ENCODE results near the gene NKPD1.
"Not testable (repeated sequence)": the region's sequence is repeated elsewhere in the genome, so short reads cannot be mapped to it uniquely, and the experiment has no call there.

The NKPD1 gene

DNA sequence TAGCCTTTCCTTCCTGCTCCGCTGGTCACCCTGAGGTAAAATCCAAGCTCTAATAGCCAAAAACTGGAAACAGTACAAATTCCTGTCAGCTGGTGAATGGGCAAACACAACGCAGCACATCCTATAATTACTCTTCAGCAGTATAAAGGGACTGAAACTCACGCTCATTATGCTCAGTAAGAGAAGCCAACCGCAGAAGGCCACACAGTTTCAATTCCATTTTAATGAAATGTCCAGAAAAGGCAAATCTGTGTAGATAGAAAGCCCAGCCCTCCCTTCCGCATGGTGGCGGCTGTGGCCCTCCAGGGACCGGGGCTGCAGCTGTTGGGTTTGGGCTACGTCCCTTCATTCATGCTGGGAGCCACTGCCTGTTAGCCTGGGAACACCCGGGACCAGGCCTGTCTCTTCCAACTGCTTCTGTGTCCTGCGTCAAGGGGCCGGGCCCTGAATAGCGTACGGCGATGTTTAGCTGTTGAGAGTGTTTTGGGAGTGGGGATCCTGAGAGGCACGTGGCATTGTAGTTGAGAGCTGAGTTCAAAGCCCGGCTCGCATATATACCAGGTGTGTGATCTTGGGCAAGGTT lies 23.5 kb downstream of the NKPD1 start:
- DNase-seq: no peak

DNA sequence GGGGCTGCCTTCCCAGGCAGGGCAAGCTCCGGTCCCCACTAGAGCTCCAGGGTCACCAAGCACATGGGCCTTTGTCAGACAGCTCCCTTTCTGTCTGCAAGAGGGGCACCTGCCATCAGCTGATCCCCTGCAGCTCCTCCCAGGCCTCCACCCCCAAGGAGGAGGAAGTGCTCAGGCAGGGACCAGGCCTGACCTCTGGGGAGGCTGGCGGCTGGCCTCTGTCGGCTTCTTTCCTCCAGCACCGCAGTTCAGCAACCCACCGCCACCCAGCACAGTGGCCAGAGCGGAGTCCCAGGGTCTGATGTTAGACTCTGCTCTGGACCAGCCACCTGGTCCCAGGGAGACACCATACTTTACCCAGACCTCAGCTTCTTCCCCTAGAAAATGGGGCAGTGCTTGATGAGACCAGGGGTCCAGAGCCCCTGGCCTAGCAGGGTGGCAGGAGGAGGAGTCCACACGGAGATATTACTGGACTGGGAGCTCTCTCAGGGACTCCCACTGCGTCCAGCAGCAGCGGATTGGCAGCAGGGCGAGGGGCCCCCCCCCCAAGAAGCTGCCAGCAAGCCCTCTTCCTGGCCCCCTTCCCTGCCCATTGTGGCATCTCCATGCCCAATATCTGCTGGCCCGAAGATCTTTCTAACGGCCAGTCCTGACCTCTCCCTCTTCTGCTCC lies 24.1 kb downstream of the NKPD1 start:
- no peak for DNase-seq

DNA sequence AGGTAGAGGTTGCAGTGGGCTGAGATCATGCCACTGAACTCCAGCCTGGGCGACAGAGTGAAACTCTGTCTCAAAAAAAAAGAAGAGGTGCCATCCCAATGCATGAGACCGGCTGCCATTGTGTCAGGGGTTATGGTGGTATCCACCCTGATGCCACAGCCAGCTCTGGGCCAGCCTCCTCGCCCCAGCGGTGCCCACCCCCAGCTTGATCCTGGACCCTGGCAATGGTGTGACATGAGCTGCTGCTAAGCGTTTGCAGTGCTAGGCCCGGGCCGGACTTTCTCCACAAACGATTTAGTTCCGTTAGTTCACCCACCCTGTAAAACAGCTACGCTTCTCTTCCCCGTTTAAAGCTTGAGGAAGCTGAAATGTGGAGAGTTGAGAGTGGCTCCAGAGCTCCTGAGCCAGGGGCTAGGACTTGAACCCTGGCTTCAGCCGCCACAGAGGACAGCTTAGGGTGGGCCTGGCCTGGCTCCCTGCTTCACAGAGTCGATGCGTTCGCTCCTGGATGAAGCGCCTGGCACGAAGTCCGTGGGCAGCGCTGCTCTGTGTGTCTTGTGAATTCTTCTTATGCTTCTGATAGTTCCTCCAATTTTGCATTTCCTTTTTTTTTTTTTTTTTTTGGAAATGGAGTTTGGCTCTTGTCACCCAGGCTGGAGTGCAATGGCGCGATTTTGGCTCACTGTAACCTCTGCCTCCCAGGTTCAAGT lies 25.5 kb downstream of the NKPD1 start:
- DNase-seq: no peak

DNA sequence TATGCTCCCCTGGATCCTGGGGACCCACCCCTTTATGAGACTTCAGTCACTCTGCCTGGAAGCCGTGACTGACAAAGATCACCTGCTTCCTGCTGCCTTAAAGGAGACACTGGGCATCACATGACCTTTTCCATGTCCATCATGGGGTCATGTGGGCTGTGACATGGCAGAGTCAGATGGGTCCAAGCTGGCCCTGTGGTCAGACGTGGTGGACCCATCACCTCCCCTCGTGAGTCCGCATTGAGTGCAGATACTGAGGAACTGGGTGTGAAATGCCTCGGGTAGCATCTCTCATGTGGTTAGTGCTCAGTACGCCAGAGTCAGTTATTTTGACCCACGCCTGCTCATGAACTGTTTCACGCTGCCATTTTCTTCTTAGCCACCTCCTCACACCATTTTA lies 27.1 kb downstream of the NKPD1 start:
- no peak for DNase-seq

DNA sequence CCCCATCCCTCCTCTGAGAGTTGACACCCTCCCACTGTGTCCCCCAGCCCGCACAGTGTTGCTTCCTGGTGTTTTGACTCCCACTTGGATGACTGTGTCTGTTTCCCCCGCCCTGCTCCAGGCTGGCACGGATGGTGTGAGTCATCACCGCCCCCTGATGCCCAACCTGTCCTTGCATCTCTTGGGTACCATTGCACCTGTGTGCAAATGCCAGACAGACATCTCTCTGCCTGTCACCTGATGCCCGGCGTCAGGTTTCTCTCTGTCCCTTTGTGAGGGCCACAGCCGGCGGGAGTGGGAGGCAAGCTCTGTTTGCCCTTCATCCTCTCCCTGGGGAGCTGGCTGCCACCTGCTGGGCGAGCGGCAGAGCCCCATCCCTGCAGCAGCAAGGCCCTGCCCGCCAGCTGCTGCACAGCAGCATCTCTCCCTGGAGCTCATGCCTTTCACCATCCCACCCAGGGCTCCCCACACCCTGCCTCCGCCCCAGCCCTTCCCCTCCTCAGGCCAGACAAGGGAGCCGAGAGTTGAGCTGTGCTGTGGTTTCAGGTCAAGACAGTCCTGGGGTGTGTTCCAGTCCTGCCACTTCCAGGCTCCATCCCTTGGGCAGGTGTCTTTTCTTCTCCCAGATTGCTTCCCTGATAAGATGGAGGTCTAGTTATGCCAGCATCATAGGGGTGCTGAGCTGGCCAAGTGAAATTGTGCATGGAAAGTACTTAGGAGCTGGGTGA lies 29.7 kb downstream of the NKPD1 start:
- no peak for DNase-seq

DNA sequence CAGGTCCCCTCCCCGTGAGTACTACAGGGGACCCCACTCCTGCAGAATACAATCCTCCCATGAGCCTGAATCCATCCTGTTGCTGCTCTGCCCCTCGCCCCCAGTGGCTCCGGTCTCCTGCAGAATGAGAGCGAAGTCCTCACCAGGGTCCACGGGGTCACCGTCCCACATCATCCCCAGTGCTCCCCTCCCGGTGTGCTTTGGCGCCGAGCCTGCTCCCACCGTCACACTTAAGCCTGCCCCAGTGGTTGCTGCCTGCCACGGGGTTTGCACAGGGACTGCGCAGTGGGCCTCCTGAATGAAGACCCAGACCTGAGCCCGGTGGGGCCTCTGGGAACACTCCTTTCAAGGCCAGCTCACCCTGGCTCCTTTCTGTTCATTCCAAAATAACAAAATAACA lies 30.5 kb downstream of the NKPD1 start:
- DNase-seq: no peak

DNA sequence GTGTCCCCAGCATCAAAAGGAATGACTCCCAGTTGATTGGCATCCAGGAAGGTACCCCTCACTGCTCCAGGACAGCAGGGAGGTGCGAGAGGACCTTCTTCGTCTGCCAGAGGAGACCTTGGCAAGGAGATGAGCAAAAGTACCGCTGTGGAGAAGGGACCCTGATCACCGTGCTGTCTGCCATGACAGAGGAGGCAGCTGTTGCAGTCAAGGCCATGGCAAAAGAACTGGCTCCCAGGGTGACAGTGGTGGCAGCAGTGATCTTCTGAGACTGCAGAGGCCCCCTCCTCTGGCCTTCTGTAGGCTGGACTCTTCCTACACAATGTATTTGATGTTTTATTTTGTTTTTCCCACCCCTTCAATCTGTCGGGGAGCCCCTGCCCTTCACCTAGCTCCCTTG lies 32.0 kb downstream of the NKPD1 start:
- DNase-seq: no peak

DNA sequence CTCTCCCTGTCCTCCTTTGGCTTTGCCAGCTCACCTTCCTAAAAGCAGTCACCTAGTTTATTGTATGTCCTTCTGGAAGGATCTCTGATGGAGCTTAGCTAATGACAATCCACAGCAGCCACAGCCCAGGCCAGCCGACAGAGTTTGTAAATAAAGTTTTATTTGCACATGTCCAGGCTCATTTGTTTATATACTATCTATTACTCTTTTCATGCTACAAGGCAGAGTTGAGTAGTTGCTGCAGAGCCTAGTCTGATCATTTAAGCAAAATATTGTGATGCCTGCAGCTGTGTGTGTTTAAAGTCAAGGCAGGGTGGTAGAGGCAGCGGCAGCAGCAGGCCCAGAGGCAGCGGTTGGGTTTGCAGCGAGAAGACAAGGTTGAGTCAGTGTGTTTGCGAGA lies 32.6 kb downstream of the NKPD1 start:
- DNase-seq: no peak

DNA sequence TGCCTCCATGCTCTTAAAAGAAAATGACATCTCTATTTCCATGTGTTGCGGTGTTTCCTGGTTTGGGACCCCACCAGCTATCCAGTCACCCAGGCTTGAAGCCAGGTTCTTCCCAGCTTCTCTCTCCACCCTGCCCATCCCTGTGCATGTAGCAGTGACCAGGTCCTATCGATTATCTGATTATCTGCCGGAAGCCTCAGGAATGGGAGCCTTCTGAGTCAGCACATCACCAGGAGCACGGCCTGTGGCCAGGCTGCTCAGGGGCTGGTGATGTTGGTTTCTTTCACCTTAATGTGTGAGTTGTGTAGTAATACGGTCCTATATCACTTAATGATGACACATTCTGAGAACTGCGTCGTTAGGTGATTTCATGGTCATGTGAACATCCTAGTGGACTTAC lies 34.1 kb downstream of the NKPD1 start:
- DNase-seq: no peak

DNA sequence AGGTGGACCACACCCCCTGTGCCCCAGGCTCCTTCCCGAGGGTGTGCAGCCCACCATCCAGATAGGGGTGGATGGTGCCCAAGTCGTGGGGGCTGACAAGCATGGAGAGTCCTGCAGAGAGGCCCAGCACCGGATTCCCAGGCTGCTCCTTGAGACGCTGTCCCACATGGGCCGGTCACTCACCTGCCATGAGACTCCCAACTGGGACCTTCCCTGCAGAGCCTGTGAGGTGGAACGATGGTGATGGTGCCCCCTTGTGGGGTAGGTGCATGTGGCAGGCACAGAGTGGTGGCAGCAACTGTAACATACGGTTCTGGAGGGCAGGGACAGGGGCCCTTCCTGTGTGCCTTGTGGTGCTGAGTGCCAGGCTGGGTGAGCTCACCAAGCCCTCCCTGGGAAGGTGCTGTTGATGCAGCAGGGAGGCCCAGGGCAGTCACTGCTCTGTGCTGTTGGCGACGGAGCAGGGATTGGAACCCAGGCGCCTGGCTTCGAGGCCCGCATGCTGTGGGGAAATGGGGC lies 34.7 kb downstream of the NKPD1 start:
- peak; percentile 80 to 83 for DNase-seq

DNA sequence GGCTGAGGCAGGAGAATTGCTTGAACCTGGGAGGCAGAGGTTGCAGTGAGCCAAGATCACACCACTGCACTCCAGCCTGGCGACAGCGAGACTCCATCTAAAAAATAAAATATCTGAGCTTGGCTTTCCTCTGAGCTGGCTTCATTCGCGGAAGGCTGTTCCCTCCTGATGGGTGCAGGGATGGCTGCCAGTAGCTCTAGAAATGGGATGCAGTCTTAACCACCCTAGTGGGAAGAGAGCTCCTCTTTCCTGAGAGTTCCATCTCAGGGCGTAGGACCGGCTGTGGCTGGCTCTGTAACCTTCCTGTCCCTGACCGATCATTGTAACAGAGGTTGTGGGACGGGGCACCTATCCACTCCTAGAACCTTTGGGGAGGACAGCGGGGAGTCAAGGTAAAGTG lies 35.4 kb downstream of the NKPD1 start:
- no peak for DNase-seq

DNA sequence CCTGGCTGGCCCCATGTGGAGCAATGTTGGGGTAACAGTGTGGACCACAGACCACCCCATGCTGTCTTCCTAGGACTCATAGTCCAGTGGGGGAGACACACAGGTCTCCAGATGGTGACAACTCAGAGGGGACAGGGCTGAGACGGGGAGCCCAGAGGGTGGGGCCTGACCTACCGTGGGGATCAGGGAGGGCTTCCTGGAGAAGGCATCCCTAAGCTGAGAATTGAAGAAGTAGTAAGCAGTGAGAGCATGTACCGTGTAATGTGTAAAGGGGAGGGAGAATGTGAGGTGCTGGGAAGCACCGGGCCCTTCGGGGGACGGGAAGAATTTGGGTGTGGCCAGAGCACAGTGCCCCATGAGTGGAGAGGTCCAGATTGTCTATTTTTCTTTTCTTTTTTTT lies 36.8 kb downstream of the NKPD1 start:
- no peak for DNase-seq

DNA sequence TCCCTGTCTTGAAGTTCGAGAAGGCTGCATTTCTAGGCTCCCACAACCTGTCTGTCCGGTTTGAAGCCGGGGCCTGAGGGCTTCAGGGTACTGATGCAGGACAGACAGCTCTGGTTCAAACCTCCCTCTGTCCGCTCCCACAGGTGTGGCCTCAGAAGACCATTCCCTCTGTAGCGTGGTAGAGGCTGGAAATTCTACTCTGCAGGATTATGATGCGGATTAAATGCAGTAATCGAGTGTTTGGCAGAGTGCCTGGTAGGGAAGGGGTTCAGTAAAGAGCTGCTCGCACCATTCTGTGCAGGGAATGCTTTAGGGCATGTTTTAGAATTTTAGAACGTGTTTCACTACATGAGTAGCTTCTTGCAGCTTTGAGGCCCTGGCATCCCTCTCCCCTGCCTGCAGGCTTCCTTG lies 37.3 kb downstream of the NKPD1 start:
- DNase-seq: no peak

DNA sequence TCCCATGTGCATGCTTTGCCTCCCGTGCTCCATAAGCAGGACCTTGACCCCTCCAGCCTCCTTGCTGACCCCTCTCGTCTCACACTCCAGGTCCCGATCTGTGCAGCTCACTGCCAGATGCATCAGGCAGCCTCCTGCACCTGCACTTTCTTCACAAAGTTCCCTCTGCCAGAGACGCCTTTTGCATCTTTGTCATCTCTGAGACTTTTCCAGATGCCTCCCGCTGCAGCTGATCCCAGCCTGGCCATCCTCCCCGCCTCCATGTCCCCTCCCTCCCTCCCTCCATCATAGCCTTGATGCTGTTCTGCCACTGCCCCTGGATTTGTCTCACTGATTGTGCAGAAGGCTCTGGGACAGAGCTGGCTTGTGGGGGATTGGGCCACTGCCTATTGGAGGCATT lies 38.0 kb downstream of the NKPD1 start:
- DNase-seq: no peak

DNA sequence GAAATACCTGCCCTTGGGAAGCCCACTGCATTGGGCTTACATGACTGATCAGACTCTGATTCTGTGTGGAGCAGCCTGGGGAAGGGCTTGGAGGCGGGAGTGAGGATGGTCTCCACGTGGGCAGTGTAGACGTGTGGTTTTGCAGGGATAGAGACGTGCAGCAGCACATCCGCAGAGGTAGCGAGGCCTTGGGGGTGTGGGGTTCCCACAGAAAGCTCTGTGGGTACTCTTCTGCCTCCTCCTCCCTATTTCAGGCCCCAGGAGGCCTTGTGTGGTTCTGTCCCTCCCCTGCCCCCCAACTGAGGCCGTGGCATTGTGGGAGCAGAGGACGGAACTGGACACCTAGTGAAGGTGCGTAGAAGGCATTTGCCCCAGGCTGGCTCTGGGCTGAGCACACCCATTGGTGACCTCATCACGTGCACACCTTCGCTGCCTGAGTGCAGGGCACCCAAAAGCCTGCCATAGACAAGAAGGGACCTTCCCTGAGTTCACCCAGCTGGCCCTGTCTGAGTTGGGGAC lies 38.9 kb downstream of the NKPD1 start:
- DNase-seq: peak in 1 of 2 experiments; percentile 29

DNA sequence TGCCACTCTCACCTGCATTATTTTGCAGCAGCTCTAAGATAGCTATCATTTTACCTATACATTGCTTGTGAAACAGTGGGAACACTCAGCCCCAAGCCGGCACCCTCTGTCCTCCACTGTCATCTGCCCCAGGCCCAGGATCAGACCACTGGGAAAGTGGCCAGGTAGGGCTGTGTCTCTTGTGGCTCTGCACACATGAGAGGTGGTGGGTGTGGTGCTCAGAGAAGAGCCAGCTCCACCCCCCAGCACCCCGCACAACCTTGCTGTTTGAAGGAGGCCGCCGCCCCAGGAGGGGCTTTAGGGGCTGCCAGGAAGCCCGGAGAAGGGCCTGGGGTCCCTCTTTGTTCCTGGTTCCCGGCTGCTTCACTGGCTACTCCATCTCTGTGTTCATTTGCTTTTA lies 41.2 kb downstream of the NKPD1 start:
- DNase-seq: no peak

DNA sequence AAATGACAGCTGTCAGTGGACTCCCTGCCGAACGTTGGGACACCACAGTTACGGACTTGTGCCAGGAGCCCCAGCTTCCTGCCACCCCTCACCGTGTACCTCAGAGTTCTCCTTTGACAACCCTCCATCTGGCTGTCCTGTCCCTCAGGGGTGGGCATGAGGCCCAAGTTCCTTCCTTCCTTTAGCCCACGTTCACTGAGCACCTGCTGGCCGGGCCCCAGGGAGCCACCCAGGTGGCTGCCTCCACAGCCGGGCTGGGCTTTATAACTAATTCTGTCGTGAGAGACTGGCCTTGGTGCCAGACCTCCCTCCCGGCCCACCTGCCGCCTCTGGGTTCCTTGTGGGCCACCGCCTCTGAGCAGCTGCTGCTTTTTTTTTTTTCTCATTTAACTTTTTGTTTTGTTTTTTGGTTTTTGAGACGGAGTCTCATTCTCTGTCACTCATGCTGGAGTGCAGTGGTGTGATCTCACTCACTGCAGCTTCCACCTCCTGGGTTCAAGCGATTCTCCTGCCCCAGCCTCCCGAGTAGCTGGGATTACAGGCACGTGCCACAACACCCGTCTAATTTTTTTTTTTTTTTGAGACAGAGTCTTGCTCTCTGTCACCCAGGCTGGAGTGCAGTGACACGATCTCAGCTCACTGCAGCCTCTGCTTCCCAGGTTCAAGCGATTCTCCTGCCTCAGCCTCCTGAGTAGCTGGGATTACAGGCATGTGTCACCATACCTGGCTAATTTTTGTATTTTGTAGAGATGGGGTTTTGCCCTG lies 42.0 kb downstream of the NKPD1 start:
- DNase-seq: not testable (repeated sequence)

DNA sequence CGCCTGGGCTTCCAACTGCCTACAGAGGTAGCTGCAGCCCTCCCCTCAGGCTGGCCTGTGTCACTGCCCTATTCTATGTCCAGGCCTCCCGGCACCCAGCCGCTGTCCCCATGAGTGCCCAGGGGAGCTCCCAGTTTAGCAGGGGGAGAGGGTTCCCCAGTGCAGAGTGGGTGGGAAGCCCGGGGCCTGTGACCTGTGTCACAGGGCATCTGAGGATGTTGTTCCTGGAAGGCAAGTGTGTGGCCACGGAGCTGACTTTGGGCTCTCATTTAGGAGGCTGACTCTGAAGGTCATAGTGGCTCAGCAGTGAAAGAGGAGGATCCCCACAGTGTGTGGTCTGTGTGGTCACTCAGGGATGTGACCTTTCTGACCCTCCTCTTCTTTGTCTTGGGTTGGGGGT lies 42.7 kb downstream of the NKPD1 start:
- DNase-seq: no peak

DNA sequence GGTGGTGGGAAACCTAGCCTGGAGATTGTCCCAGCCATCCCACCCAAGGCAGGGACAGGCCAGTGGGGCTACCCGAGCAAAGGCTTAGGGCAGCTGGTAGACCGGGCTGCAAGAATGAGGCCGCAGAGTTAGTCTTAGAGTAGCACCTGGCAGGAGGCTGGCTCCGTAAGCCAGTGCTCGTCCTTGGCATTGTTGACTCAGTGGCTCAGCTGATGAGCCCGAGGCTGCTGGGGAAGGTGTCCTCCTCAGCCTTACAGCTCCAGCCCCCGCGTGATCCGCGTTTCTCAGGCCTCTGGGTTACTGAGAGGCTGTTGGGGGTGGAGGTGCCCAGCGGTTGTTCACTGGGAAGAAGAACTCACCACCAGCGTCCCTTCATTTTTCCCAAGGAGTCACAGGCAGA lies 43.1 kb downstream of the NKPD1 start:
- DNase-seq: no peak

DNA sequence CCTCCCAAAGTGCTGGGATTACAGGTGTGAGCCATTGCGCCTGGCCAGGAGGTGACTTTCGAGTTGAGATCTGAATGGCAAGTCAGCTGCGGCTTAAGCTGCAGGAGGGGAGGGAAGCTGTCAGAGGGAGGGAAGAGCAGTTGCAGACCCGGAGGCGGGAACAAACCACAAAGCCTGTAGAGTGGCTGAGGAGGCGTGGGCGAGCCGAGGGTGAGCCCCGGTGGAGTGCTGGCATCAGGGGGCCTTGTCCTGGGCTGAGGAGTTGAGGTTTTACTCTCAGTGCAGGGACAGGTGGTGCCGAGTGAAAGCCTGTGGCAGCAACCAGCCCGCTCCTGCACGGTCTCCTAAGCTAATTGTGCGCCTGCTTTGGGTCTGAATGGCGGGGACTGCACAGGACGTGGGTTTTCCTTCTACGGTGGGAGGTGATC lies 43.6 kb downstream of the NKPD1 start:
- DNase-seq: peak; percentile 70 to 80

DNA sequence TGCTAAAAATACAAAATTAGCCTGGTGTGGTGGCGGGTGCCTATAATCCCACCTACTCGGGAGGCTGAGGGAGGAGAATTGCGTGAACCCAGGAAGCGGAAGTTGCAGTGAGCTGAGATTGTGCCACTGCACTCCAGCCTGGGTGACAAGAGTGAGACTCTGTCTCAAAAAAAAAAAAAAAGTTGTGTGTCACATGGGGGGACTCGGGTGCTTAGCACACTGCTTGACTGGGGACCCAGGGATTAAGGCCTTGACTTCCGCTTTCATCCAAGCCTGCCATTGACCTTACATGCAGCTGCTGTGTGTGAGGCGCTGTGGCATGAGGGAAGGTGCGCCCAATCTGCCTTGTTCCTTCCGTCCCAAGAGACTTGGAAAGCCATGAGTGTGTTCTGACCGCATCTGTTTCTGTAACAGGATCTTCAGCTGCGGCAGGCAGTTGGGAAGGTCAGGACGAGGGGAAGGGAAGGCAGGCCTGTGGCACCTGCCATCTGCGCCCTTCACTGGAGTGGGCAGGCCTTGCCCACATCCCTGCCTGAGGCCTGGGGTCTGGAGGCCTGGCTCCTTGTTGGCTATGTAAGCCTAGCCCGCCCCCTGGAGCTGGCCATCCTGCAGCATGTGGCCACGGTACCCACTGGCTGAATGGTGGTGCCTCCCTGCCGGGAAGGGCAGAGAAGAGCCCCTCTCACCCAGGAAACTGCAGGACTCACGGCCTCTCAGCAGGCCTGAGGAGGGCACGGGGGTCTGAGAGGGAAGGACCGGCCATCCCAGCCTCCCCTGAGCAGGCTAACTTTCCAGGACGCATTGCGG lies 44.8 kb downstream of the NKPD1 start:
- DNase-seq: no peak

DNA sequence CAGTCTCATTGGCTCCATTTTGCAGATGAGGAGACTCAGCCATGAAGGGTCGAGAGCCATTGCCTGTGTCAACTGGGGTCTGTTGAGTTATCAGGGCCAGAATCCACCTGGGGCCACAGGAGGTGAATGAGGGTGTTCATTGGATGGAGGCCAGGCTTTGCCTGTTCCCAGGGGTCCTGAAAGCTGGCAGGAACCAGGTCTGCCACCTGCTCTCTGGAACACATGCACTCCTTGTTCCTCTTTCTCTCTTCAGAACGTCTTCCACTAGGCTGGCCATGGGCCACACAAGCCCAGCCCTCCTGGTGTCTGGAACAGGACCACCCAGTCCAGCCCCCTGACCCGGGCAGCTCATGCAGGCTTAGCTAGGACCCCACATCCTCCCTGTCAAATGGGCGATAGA lies 46.7 kb downstream of the NKPD1 start:
- DNase-seq: no peak

Data from activated CD4-positive, alpha-beta T cell treated with anti-CD3 and anti-CD28 coated beads, Interleukin-2, amount 50 U/mL, for 48 hours (primary cell).